Activated T-cell treated with anti-CD3 and anti-CD28 coated beads for 1 hour (primary cell): ENCODE data around the gene DHX8.
"Not testable (repeated sequence)": the region's sequence is repeated elsewhere in the genome, so short reads cannot be mapped to it uniquely, and the experiment has no call there.

Experiments used
- DNase-seq: peaks from one replicate; pipeline ENCODE4 v3.0.0-alpha.2; 2020; ENCODE audit warnings: low read depth

The DHX8 gene

DNA sequence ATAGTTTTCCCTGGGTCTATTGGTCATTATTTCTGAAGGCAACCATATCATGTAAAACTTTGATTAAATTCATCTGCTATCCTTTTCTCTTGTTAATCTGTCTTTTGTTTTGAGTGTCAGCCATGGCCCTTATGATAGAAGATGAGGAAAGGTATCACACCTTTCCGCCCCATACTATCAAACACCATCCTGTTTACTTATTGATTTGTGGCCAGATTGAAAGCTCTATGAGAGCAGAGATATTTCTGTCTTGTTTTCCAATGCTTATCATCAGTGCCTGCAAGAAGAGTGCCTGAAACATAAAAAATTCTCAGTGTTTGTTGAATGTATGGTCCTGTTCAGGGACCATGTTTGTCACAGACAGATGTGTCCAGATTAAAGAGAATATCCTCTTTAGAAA, 22.6 kb upstream of the DHX8 start:
- no peak for DNase-seq

DNA sequence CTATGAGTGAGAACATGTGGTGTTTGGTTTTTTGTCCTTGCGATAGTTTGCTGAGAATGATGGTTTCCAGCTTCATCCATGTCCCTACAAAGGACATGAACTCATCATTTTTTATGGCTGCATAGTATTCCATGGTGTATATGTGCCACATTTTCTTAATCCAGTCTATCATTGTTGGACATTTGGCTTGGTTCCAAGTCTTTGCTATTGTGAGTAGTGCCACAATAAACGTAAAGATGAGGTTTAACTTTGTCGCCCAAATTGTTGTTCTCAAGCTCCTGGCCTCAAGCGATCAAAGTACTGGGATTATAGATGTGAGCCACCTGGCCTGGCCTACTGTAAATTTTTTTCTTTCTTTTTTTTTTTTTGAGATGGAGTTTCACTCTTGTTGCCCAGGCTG, 21.2 kb upstream of the DHX8 start:
- not testable (repeated sequence) for DNase-seq

DNA sequence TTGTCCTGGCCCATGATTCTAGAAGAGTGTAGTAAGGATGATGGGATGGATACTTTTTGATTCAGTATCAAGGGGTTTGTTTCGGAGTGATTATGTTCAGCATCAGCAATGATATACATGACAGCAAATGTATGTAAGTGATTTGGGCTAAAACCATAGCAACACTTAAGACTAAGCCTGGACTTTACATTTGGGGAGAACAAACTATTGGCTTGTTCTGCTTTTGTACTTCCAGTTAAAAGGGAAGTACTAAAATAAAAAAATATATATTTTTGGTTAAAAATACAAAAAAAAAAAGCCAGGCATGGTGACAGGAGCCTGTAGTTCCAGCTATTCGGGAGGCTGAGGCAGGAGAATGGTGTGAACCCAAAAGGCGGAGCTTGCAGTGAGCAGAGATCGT, 20.5 kb upstream of the DHX8 start:
- no peak for DNase-seq

- no peak for DNase-seq
Measured at GRCh38 chr17:43464046-43464445, 19.7 kb upstream of the DHX8 start.

DNA sequence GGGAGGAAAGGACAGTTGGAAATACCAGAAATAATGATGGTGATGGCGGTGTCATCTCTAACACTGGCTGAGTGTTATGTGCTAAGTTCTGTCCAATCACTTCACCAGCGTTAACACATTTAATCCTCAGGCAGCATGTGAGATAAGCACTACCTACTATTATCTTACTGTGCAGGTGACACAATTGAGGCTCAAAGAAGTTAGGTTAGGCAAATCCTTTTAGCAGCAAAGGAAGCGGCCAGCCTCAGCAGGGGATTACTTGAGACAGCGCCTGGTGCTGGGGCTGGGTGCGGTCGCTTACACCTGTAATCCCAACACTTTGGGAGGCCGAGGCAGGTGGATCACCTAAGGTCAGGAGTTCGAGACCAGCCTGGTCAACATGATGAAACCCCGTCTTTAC, 18.7 kb upstream of the DHX8 start:
- no peak for DNase-seq

DNA sequence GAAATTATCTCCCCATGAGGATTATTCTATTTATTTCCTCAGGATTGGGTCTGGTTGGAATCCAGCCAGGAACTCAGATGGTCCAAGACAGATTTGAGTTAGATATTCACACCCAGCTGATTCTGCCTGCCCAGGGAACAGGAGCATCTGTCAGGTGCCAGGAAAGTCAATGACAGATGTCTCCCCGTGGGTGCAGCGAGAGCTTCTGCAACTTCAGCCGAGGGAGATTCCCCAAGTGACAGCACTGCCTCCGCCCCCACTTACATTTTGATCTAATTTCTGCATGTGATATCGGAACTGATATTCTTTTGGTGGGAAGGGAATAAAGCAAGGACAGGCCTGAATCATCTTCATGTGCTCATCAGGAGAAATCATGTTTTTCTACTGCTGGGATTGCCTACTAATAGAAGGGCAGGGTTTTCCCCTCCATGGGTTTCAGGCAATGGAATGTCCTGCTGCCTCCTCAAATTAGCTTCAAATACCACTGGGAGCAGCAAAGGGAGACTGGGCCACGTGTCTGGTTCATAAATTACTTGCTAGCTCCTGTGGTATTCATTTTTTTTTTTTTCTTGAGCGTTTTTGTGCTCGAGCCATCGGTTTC, 15.7 kb upstream of the DHX8 start:
- no peak for DNase-seq

- DNase-seq: no peak
Measured at GRCh38 chr17:43468691-43469139, 15.1 kb upstream of the DHX8 start.

- no peak for DNase-seq
Measured at GRCh38 chr17:43469145-43469544, 14.6 kb upstream of the DHX8 start.

DNA sequence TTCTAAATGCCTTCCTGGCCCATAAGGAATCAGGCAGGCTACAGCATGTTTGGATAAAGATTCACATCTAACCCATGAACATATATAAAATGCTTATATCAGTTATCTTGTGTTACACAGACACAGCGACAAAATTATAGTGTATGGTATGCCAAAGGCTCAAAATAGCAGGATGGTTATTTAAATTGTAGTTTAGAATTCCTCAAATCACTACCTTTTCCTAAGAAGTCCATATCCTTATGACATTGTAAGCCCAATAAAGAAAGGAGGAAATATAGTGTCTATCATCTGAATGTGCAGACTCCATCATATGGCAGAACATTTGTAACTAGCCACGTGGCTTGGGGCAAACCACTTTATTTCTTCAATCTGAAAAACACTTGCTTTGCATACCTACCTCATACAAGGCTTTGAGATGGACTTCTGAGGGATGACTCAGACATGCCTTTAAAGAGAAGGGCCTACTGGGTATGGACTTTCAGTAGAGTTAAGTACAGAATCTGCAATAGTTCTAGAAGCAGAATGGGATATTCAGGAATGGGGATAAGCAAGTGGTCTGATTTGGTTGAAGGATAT, 12.1 kb upstream of the DHX8 start:
- no peak for DNase-seq

GRCh38 chr17:43475494-43476089, 8.2 kb upstream of the DHX8 start:
- no peak for DNase-seq

GRCh38 chr17:43476306-43476705, 7.5 kb upstream of the DHX8 start:
- DNase-seq: not testable (repeated sequence)

- DNase-seq: no peak
Measured at GRCh38 chr17:43477832-43478634, 5.7 kb upstream of the DHX8 start.

DNA sequence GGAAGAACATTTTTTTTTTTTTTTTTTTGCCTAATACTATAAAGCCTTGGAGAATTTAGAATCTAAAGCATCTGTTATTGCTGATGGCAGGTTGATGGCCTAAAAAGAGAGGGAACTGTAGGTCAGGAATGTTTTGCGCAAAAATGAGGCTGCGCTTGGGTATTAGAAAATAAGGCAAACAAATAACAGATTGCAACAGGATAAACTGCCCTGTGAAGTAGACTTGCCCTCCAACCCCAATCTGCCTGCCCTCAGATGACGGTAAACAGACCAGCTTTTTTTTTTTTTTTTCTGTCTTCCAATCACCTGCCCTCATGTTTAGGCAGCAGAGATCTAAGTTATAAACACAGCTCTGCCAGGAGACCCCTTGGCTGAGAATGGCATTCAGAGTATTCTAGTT, 3.8 kb upstream of the DHX8 start:
- DNase-seq: no peak

GRCh38 chr17:43482103-43483012, 1.4 kb upstream of the DHX8 start:
- DNase-seq: no peak

GRCh38 chr17:43490621-43491020, 6.8 kb downstream of the DHX8 start:
- DNase-seq: no peak

DNA sequence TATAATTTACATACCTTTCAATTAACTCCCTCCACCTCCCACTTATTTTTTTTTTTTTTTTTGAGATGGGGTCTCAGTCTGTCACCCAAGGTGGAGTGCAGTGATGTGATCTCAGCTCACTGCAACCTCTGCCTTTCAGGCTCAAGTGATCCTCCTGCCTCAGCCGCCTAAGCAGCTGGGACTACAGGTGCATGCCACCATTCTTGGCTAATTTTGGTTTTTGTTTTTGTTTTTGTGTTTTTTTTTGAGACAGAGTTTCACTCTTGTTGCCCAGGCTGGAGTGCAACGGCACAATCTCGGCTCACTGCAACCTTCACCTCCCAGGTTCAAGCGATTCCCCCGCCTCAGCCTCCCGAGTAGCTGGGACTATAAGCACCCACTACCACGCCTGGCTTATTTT, 25.7 kb downstream of the DHX8 start:
- DNase-seq: not testable (repeated sequence)

GRCh38 chr17:43511199-43511598, 27.4 kb downstream of the DHX8 start:
- DNase-seq: not testable (repeated sequence)

GRCh38 chr17:43515656-43516055, 31.9 kb downstream of the DHX8 start:
- DNase-seq: no peak

GRCh38 chr17:43517161-43517560, 33.4 kb downstream of the DHX8 start:
- no peak for DNase-seq

DNA sequence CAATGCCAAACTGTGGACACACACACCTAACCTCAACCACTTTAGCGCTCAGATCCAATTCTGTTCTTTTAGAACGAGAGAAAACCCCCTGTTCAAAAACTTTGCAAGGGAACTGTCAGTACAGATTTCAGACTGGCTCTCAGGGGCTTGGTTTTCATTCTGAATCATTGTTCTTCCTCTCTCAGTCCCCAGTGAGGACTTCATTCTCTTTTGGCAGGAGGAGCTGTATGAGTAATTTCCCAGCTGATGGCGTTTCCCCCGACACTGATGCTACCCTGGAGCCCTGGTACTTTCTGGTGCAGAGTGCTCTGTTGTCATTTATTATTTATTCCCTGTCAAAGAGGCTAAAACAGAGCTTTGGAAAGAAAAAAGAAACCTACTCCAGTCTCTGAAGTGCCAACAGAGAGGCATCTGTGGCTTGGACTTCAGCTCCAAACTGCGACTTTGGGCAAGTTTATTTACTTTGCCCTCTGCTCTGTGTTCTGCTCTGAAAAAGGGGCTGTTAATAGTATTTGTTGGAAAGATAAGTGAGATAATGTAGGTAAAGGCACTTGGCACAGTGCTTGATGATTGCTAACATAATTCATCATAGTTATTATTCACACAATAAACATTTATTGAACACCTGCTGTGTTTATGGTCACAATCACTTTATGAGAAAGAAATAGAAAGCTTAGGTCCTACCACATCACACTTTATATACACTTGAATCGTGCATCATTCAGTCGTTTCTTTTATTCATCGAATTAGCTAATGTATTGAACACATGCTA, 34.0 kb downstream of the DHX8 start:
- no peak for DNase-seq

- no peak for DNase-seq
Measured at GRCh38 chr17:43521389-43521788, 37.6 kb downstream of the DHX8 start.
